Measurements from ENCODE around the gene RET.

Gene RET

GRCh38 chr10:43064331-43065075, 12.4 kb upstream of the RET start:
- no peak for DNase-seq

DNA sequence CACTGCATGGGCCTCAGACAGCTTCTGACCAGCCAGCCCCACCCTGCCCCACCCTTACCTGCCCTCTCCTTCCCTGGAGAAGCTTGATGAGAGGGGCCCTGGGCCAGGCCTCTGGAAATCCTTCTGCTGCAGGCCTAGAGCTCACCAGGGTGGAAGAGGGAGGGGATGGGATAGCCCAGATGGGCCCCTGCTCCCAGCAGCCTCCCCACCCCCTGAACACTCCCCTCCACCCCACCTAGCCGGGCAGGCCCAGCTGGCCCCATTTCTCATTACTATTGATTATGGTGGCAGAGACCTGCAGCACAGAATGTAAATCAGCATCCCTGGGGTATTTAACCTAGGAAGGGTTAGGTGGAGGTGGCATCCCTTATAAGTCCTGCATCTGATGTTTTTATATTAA, 11.6 kb upstream of the RET start:
- DNase-seq, result no peak

- DNase-seq, result no peak
Measured at GRCh38 chr10:43065761-43066160, 11.1 kb upstream of the RET start.

GRCh38 chr10:43066481-43066880, 10.4 kb upstream of the RET start:
- no peak for DNase-seq

DNA sequence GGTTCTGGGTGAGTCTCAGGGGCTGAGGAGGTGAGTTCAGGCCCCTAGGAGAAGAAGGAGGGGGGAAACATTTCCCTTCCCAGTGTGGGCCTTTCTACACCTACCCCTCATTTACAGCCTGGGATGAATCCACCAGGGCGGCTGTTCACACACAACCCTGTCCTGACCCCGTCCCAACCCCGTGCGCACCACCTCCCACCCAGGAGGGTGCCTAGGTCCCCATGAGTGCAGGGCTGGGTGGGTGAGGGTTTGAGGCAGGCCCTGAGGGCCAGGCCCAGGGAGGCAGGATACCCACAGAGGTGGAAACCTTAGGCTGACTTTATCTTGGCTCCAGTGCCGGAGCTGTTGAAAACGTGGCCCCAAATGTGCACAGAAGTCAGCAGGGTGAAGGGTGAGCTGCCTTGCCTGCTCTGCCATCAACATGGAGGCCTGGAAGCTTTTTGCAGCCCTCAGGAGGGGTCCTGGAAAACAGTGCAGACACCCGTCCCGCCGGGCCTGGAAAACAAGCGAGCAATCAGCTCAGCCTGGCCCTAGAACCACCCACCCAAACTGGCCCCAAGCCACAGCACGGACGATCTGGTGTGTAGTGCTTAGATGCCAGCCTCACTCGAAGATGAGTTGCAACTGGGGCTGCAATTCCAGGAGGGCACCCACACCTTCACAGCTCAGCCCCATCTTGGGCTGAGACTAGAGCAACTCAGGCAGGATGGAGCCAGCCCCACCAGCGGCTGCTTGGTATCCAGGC, 9.3 kb upstream of the RET start:
- no peak for DNase-seq

- DNase-seq, result no peak
Measured at GRCh38 chr10:43068136-43068395, 8.8 kb upstream of the RET start.

DNA sequence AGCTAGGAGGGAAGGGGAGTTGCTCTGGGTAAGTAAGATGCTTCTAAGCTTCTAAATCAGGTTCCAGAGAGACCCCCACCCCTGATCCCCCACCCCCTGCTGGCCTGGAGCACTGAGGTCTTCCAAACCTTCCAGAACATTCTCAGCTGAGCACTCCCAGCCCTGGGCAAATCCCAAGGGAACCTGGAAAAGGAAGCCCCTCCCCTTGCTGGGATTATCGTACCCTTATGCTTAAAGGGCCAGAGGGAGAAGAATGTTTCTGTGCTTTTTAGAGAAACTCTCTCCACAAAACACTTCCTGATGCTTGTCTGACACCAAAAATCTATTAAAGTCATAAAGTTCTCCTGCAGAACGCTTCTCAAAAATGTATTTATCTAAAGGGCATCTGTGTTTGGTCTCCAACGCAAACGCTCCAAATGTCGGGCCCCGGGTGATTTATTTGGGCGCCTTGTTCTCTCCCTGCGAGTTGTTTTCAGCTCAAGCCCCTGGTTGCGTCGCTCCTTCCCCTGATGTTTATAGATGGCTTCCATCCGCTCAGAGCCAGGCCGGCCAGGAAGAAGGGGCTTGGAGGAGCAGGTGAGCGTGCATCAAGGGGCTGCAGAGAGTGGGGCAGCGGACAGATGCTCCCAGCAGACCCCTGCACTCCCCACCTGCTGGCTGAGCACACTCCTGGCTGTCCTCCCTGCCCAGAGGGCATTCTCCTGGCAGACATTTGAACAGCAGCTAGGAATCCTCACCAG, 8.2 kb upstream of the RET start:
- no peak for DNase-seq

DNA sequence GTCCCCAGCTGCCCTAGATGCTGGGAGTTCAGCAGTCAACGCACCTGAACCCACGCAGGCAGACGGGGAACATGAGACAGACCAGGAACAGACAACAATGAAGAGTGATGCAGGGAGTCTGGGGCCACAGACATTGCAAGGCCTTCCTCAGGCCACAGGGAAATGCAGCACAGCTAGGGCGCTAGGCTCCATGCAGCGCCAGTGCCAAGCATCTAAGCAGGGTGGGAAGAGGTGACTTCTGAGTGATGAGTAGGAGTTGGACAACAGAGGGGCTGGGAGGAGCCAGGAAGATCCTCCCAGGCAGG, 7.7 kb upstream of the RET start:
- no peak for DNase-seq

DNA sequence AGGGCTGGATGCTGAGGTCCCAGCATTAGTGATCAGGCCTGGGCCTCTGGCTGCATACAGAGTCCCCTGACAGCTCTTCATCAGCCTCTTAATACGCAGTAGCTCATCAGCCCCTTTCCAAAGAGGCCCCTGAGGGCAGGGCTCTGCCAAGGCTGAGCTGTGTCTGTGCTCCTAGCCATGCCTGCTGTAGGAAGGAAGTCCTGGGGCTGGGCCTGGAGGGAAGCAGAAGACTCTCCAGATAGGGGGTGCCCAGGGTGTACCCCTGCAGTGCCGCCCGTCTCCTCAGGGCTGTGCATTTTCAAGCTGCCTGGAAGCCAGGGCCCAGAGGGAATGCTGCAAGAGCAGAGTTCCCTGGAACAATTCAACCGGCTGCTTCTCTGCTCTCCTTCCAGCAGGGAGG, 7.3 kb upstream of the RET start:
- no peak for DNase-seq

- DNase-seq, result no peak
Measured at GRCh38 chr10:43070121-43071085, 6.5 kb upstream of the RET start.

- no peak for DNase-seq
Measured at GRCh38 chr10:43071865-43072650, 4.8 kb upstream of the RET start.

GRCh38 chr10:43073191-43073590, 3.7 kb upstream of the RET start:
- DNase-seq, result no peak

DNA sequence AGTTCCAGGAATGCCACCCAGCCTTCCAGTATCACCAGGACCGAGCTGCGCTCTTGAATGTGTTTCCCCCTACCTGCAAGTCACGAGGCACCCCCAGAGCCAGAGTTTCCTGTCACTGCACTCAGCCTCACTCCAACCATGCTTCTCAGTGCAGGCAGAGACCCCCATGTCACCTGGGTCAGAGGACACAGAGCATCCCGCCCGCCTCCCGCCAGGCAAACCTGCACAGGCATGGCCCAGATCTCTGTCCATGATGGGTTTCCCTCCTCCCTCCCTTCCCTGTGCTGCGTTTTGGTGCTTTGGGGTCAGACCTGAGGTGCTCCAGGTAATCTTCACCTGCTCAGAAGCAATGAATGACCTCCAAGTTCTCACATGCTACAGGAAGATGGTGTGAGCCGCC, 3.1 kb upstream of the RET start:
- DNase-seq, result no peak

GRCh38 chr10:43074409-43074808, 2.5 kb upstream of the RET start:
- DNase-seq, result no peak

DNA sequence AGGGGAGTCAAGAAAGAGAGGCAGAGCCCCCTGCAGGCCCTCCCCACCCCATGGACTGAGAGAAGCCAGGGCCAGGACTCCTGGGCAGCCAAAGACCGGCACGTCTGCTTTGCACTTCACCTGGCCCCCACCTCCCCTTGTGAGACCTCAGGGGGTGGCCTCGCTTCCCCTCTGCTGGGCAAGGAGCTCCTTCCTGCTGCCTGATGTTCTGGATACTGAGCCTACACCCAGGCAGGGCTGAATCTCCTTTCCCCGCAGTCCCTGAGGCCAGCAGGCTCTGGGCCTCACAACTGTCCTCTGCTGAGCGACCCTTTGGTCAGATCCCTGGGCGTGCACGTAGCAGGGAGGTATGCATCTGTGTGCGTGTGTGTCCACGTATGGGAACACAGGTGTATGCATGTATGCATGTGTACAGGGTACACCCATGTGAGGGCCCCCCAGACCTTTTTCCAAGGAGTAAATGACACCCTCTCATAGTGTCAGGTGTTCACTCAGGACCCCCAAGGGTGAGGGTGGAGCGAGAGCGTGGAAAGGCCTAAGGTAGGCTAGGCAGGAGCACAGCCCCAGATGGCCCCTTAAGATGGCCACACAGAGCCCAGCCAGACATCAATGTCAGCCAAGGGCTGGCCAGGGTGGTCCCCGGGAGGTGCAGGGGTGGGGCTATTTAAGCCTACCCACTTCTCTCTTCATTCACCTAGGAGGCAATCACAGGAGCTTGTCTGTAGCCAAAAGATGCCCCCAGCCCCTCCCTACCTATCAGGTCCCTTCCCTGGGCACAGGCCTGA, 1.9 kb upstream of the RET start:
- DNase-seq, result no peak

DNA sequence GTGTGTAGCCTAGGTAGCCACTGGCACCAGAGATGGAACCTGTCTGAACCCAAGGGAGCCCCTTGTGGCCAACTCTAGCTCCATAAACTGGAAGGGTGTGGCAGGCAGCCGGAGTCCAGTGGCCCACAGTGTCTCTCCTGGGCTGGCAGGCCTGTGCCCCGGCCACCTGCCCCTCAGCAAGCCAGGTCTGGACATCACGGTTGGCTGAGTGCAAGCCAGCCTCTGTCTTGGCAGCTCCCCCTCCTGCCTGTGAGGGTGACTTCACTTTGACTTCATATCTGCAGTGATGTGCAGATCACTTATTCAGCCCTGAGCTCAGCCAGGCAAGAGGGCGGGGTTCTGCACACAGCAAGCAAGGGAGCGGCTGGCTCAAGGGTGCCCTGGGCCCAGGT, 1.3 kb upstream of the RET start:
- DNase-seq, result no peak

GRCh38 chr10:43076311-43076875, 476 bp upstream of the RET start:
- no peak for DNase-seq

GRCh38 chr10:43077421-43078171, 727 bp downstream of the RET start:
- DNase-seq, result no peak

GRCh38 chr10:43078175-43078985, 1.5 kb downstream of the RET start:
- no peak for DNase-seq

DNA sequence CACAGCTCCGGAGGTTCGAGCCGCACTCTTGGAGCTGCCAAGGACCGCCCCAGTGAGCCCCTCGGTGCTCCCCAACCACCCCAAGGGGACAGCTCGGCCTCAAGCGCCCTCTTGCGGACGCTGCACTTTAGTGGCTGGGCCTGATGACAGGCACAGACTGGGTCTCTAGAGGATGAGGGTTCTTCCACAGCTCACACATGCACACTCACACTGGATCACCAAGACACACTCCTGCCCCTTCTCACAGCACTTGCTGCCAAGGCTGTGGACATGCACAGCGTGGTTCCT, 2.1 kb downstream of the RET start:
- no peak for DNase-seq

Data from CD4-positive, alpha-beta T cell treated with Interleukin-4 for 4 hours (primary cell).